Natural killer cell (primary cell): Measurements from ENCODE around the gene MERTK. TPM values are rescaled to one million over a fixed set of nuclear protein-coding genes. Genes with fewer than 3 reads are reported as not detected.

Experiments
- ATAC-seq, 3 donors: fragments of 150-1000 bp in 2 of 3; fragments of 200-7000 bp in 1 of 3; cut with Tn5 transposase; 1 replicate in 1 of 3; 2 replicates in 2 of 3; pipeline ENCODE4 v1.10.0; 2021; ENCODE audit warnings: mild to moderate bottlenecking in 2 of 3, moderate library complexity in 2 of 3
- DNase-seq, 2 donors: peaks; one replicate each; pipeline versions ENCODE4 v3.0.0 to v3.0.0-alpha.2; 2013 to 2021; ENCODE audit warnings: mixed read lengths in 1 of 2
- H3K27ac ChIP-seq: one replicate; pipeline ENCODE4 v1.5.1; 2013; ENCODE audit warnings: mild to moderate bottlenecking, low read length
- H3K27me3 ChIP-seq: one replicate; pipeline ENCODE4 v1.6.1; 2013; ENCODE audit warnings: low read length; ENCODE audit not compliant: control insufficient read depth, insufficient read depth
- H3K36me3 ChIP-seq: one replicate; pipeline ENCODE4 v1.6.1; 2013; ENCODE audit warnings: low read length; ENCODE audit not compliant: control insufficient read depth, insufficient read depth
- H3K4me1 ChIP-seq: one replicate; pipeline ENCODE4 v1.6.1; 2013; ENCODE audit warnings: low read length; ENCODE audit not compliant: control insufficient read depth, insufficient read depth
- H3K4me3 ChIP-seq: one replicate; pipeline ENCODE4 v1.5.1; 2013; ENCODE audit warnings: low read length
- H3K9me3 ChIP-seq: one replicate; pipeline ENCODE4 v1.6.1; 2013; ENCODE audit warnings: low read length; ENCODE audit not compliant: control insufficient read depth, insufficient read depth
- H3K27ac Mint-ChIP-seq, 2 donors: one replicate each; pipeline ENCODE4 v1.8.0; 2022; ENCODE audit warnings: mild to moderate bottlenecking in 2 of 2, mixed read lengths in 2 of 2, moderate library complexity in 1 of 2
- H3K27me3 Mint-ChIP-seq, 2 donors: one replicate each; pipeline ENCODE4 v1.8.0; 2022; ENCODE audit warnings: low read depth in 2 of 2, mixed read lengths in 2 of 2
- H3K36me3 Mint-ChIP-seq: one replicate; pipeline ENCODE4 v1.8.0; 2022; ENCODE audit warnings: mixed read lengths
- H3K4me1 Mint-ChIP-seq, 2 donors: one replicate each; pipeline ENCODE4 v1.8.0; 2022; ENCODE audit warnings: mixed read lengths in 2 of 2
- H3K4me3 Mint-ChIP-seq: one replicate; pipeline ENCODE4 v1.8.0; 2022; ENCODE audit warnings: mild to moderate bottlenecking, moderate library complexity, mixed read lengths
- H3K9me3 Mint-ChIP-seq, 2 donors: one replicate each; pipeline ENCODE4 v1.8.0; 2022; ENCODE audit warnings: mixed read lengths in 2 of 2
- CTCF ChIP-seq: fragments of 200-600 bp; IDR thresholded peaks from one replicate; pipeline ENCODE4 v1.8.0; 2022; ENCODE audit warnings: antibody characterized with exemption
- WGBS: methylation state at CpG from one replicate; pipeline ENCODE4 v1.1.7; 2013; ENCODE audit warnings: missing lambda C conversion rate; ENCODE audit not compliant: insufficient coverage; 5-methylcytosine and 5-hydroxymethylcytosine counted together
- intact Hi-C: fragments of 100-400 bp; cut with micrococcal nuclease; formaldehyde crosslinking; loops from one replicate; pipeline ENCODE4 v1.14.2; 2022
- total RNA-seq, 4 donors: library from RNA; stranded (reverse); fragments of 120-200 nt in 1 of 4; gene quantifications; one replicate each; pipeline versions ENCODE4 v1.2.3 to v1.2.4, GENCODE V29; 2013 to 2022

Gene MERTK
- total RNA-seq, 3 donors from 2014 or later (not counting 1 experiment from before 2014, with no cell fraction given): 0.38 to 1.2 (median 0.45) TPM

- H3K36me3 ChIP-seq: no peaks in the 10 kb centered on the region
- 80% methylated on average over 1 of the region's 2 CpGs for WGBS
- no peaks in the 10 kb centered on the region for H3K36me3 Mint-ChIP-seq
- H3K4me1 Mint-ChIP-seq: no peaks in the 10 kb centered on the region
- no peak overlapping the region for H3K4me3 ChIP-seq
- no peak for DNase-seq
- TF ChIP-seq CTCF: no peak
- H3K9me3 Mint-ChIP-seq: no peaks in the 10 kb centered on the region
- no peak overlapping the region for H3K27ac ChIP-seq
- no peak overlapping the region for H3K27ac Mint-ChIP-seq
- no peaks in the 10 kb centered on the region for H3K9me3 ChIP-seq
- no peak overlapping the region for H3K4me3 Mint-ChIP-seq
- no peaks in the 10 kb centered on the region for H3K27me3 Mint-ChIP-seq
- H3K4me1 ChIP-seq: no peaks in the 10 kb centered on the region
- intact Hi-C loops: no loop called here
- H3K27me3 ChIP-seq: no peaks in the 10 kb centered on the region
- no peak for ATAC-seq
Measured at GRCh38 chr2:111912547-111912946, 14.1 kb downstream of the MERTK start.

- no peak for ATAC-seq
- Histone ChIP-seq H3K27me3 (no peaks in the 10 kb centered on the region), H3K4me3 (no peak overlapping the region), H3K36me3 (no peaks in the 10 kb centered on the region), H3K9me3 (no peaks in the 10 kb centered on the region), H3K4me1 (no peaks in the 10 kb centered on the region), H3K27ac (no peak overlapping the region)
- Mint-ChIP-seq H3K27ac (no peak overlapping the region), H3K4me3 (no peak overlapping the region), H3K36me3 (no peaks in the 10 kb centered on the region), H3K27me3 (no peaks in the 10 kb centered on the region), H3K4me1 (no peaks in the 10 kb centered on the region), H3K9me3 (no peaks in the 10 kb centered on the region)
- DNase-seq: no peak
- intact Hi-C loops: no loop called here
- WGBS: 87% methylated on average over 3 of the region's 3 CpGs
- TF ChIP-seq CTCF: no peak
Measured at GRCh38 chr2:111917106-111917505, 18.7 kb downstream of the MERTK start.

- no peak for DNase-seq
- H3K27ac ChIP-seq: no peak overlapping the region
- H3K4me3 Mint-ChIP-seq: no peak overlapping the region
- WGBS: 82% methylated on average over 1 of the region's 1 CpG
- H3K27me3 Mint-ChIP-seq: no peaks in the 10 kb centered on the region
- no peaks in the 10 kb centered on the region for H3K9me3 ChIP-seq
- H3K36me3 ChIP-seq: no peaks in the 10 kb centered on the region
- no peak for ATAC-seq
- no peaks in the 10 kb centered on the region for H3K4me1 ChIP-seq
- intact Hi-C loops: no loop called here
- H3K4me3 ChIP-seq: no peak overlapping the region
- H3K9me3 Mint-ChIP-seq: no peaks in the 10 kb centered on the region
- H3K27ac Mint-ChIP-seq: no peak overlapping the region
- H3K4me1 Mint-ChIP-seq: no peaks in the 10 kb centered on the region
- no peaks in the 10 kb centered on the region for H3K27me3 ChIP-seq
- no peaks in the 10 kb centered on the region for H3K36me3 Mint-ChIP-seq
- TF ChIP-seq CTCF: no peak
Measured at GRCh38 chr2:111918383-111918806, 20.0 kb downstream of the MERTK start.

GRCh38 chr2:111919365-111919764 lies 21.0 kb downstream of the MERTK start:
- no peaks in the 10 kb centered on the region for H3K36me3 ChIP-seq
- H3K9me3 ChIP-seq: no peaks in the 10 kb centered on the region
- H3K4me1 ChIP-seq: no peaks in the 10 kb centered on the region
- H3K27ac ChIP-seq: no peak overlapping the region
- H3K4me1 Mint-ChIP-seq: no peaks in the 10 kb centered on the region
- intact Hi-C loops: no loop called here
- ATAC-seq (no peak), DNase-seq (no peak)
- no peak overlapping the region for H3K4me3 Mint-ChIP-seq
- 60% methylated on average over 2 of the region's 2 CpGs for WGBS
- no peaks in the 10 kb centered on the region for H3K36me3 Mint-ChIP-seq
- peaks cover 0 to 3% of the 10 kb centered on the region in 2 donors for H3K27me3 Mint-ChIP-seq
- H3K27me3 ChIP-seq: no peaks in the 10 kb centered on the region
- no peak overlapping the region for H3K27ac Mint-ChIP-seq
- no peak for TF ChIP-seq CTCF
- no peaks in the 10 kb centered on the region for H3K9me3 Mint-ChIP-seq
- H3K4me3 ChIP-seq: no peak overlapping the region
